IMR-90 (cell line): ENCODE data around the gene CCK. TPM values are rescaled to one million over a fixed set of nuclear protein-coding genes. Genes with fewer than 3 reads are reported as not detected.

Experiments
- ATAC-seq: fragments of 200-7000 bp; cut with Tn5 transposase; 2 replicates; pipeline ENCODE4 v1.9.1; 2020; ENCODE audit warnings: low read depth, mild to moderate bottlenecking, moderate library complexity
- BruUV-seq: library from RNA; stranded (reverse); fragments of 400-500 nt; replicated peaks from 2 replicates; lab custom pipeline; 2021; lab: Mats Ljungman, UMichigan
- CTCF ChIA-PET: fragments of 300-600 bp; formaldehyde crosslinking; extraction: SDS; loops from one replicate; lab custom pipeline; 2021; ENCODE audit warnings: antibody characterized with exemption; lab: Yijun Ruan, JAX
- POLR2A ChIA-PET: fragments of 300-600 bp; sonication (Branson Sonifier 250); formaldehyde crosslinking; loops from one replicate; lab custom pipeline; 2022; ENCODE audit warnings: antibody characterized with exemption; ENCODE audit not compliant: unreplicated experiment; lab: Charles Lee
- DNase-seq: peaks from one replicate; pipeline ENCODE4 v3.0.0; 2013
- H2AFZ ChIP-seq: replicated peaks from 2 replicates; pipeline ENCODE3; 2013; ENCODE audit warnings: low read length, mild to moderate bottlenecking; ENCODE audit not compliant: poor library complexity
- H2AK5ac ChIP-seq: 2 replicates; pipeline ENCODE4 v1.6.1; 2013; ENCODE audit warnings: low read depth, low read length, inconsistent platforms
- H2AK9ac ChIP-seq: replicated peaks from 2 replicates; pipeline ENCODE3; 2013; ENCODE audit warnings: mild to moderate bottlenecking, low read depth, low read length, moderate library complexity; ENCODE audit not compliant: poor library complexity
- H2BK120ac ChIP-seq: 2 replicates; pipeline ENCODE4 v1.6.1; 2013; ENCODE audit warnings: low read depth, low read length, inconsistent platforms
- H2BK15ac ChIP-seq: 3 replicates; pipeline ENCODE4 v1.6.1; 2013; ENCODE audit warnings: low read depth, low read length, inconsistent platforms
- H2BK20ac ChIP-seq: 2 replicates; pipeline ENCODE4 v1.6.1; 2013; ENCODE audit warnings: low read depth, mild to moderate bottlenecking, inconsistent platforms, low read length, moderate library complexity
- H2BK5ac ChIP-seq: 2 replicates; pipeline ENCODE4 v1.6.1; 2013; ENCODE audit warnings: mild to moderate bottlenecking, low read depth, low read length, inconsistent platforms; ENCODE audit not compliant: poor library complexity, severe bottlenecking
- H3K14ac ChIP-seq: replicated peaks from 2 replicates; pipeline ENCODE4 v1.6.1; 2013; ENCODE audit warnings: low read depth, low read length, inconsistent platforms
- H3K18ac ChIP-seq: 2 replicates; pipeline ENCODE4 v1.6.1; 2013; ENCODE audit warnings: low read depth, low read length, control low read depth
- H3K23ac ChIP-seq: 2 replicates; pipeline ENCODE4 v1.6.1; 2013; ENCODE audit warnings: low read depth, low read length, inconsistent platforms
- H3K27ac ChIP-seq: 2 replicates; pipeline ENCODE4 v1.5.1; 2013; ENCODE audit warnings: mild to moderate bottlenecking, control low read depth, low read length; ENCODE audit not compliant: insufficient read depth
- H3K27me3 ChIP-seq: 2 replicates; pipeline ENCODE4 v1.6.1; 2013; ENCODE audit warnings: low read length; ENCODE audit not compliant: control insufficient read depth, insufficient read depth
- H3K36me3 ChIP-seq: 2 replicates; pipeline ENCODE4 v1.6.1; 2013; ENCODE audit warnings: low read length, mixed read lengths; ENCODE audit not compliant: control insufficient read depth, insufficient read depth
- H3K4ac ChIP-seq: 2 replicates; pipeline ENCODE4 v1.6.1; 2013; ENCODE audit warnings: low read depth, low read length, inconsistent platforms
- H3K4me1 ChIP-seq: 2 replicates; pipeline ENCODE4 v1.6.1; 2013; ENCODE audit warnings: low read length, mixed read lengths; ENCODE audit not compliant: control insufficient read depth, insufficient read depth
- H3K4me2 ChIP-seq: 2 replicates; pipeline ENCODE4 v1.6.1; 2013; ENCODE audit warnings: low read depth, mild to moderate bottlenecking, control low read depth, low read length, moderate library complexity
- H3K4me3 ChIP-seq: 2 replicates; pipeline ENCODE4 v1.5.1; 2013; ENCODE audit warnings: low read depth, mild to moderate bottlenecking, control low read depth, low read length, moderate library complexity; ENCODE audit not compliant: insufficient read depth
- H3K56ac ChIP-seq: 2 replicates; pipeline ENCODE4 v1.6.1; 2013; ENCODE audit warnings: low read length, inconsistent platforms; ENCODE audit not compliant: insufficient read depth; ENCODE audit errors: extremely low read depth
- H3K79me1 ChIP-seq, 2 experiments: 2 replicates each; pipeline ENCODE4 v1.6.1; 2013; ENCODE audit warnings: low read length in 2 of 2, inconsistent platforms in 1 of 2, low read depth in 1 of 2
- H3K9ac ChIP-seq: 2 replicates; pipeline ENCODE4 v1.6.1; 2013; ENCODE audit warnings: low read depth, low read length, control low read depth
- H3K9me1 ChIP-seq: 2 replicates; pipeline ENCODE4 v1.6.1; 2013; ENCODE audit warnings: low read length, inconsistent platforms; ENCODE audit not compliant: insufficient read depth
- H3K9me3 ChIP-seq: 2 replicates; pipeline ENCODE4 v1.6.1; 2013; ENCODE audit warnings: low read length; ENCODE audit not compliant: control insufficient read depth, insufficient read depth
- H4K20me1 ChIP-seq: 2 replicates; pipeline ENCODE4 v1.6.1; 2013; ENCODE audit warnings: low read length, inconsistent platforms; ENCODE audit not compliant: insufficient read depth
- H4K5ac ChIP-seq: 2 replicates; pipeline ENCODE4 v1.6.1; 2013; ENCODE audit warnings: mild to moderate bottlenecking, low read depth, low read length, control low read depth
- H4K8ac ChIP-seq, 2 experiments: 2 replicates each; pipeline ENCODE4 v1.6.1; 2013; ENCODE audit warnings: low read depth in 2 of 2, low read length in 2 of 2, control low read depth in 1 of 2, inconsistent platforms in 1 of 2
- H4K91ac ChIP-seq: 2 replicates; pipeline ENCODE4 v1.6.1; 2013; ENCODE audit warnings: low read depth, low read length, inconsistent platforms; ENCODE audit not compliant: insufficient read depth
- CHD1 ChIP-seq: IDR thresholded peaks from 2 replicates; pipeline ENCODE4 v1.6.1; 2012; ENCODE audit warnings: low read depth, low read length, improper control_type of control experiment
- ELK1 ChIP-seq: fragments of 150-350 bp; IDR thresholded peaks from 2 replicates; pipeline ENCODE4 v1.6.1; 2016; ENCODE audit warnings: low read depth, mild to moderate bottlenecking, low read length, moderate library complexity, borderline replicate concordance
- MAFK ChIP-seq: IDR thresholded peaks from 2 replicates; pipeline ENCODE4 v1.6.1; 2012; ENCODE audit warnings: low read depth, low read length, improper control_type of control experiment
- POLR2A ChIP-seq: IDR thresholded peaks from 2 replicates; pipeline ENCODE4 v1.6.1; 2012; ENCODE audit warnings: mild to moderate bottlenecking, low read depth, low read length
- SMC3 ChIP-seq: fragments of 150-350 bp; IDR thresholded peaks from 2 replicates; pipeline ENCODE4 v1.6.1; 2016; ENCODE audit warnings: low read depth, mild to moderate bottlenecking, antibody characterized with exemption, low read length, moderate library complexity
- WGBS, 2 experiments: methylation state at CpG; one replicate each; pipeline versions ENCODE4 v1.1.5 to v1.1.7; 2013; ENCODE audit warnings: missing lambda C conversion rate in 2 of 2; ENCODE audit not compliant: insufficient read length in 1 of 2; ENCODE audit errors: extremely low coverage in 2 of 2; 5-methylcytosine and 5-hydroxymethylcytosine counted together
- dilution Hi-C: fragments of 300-500 bp; cut with HindIII; formaldehyde crosslinking; loops from one replicate; pipeline ENCODE4 v1.14.3; 2018; ENCODE audit warnings: low sequenced_read_pairs; ENCODE audit not compliant: unreplicated experiment
- in situ Hi-C: fragments of 300-500 bp; cut with MboI; formaldehyde crosslinking; loops from 3 replicates; pipeline ENCODE4 v1.14.3; 2019; ENCODE audit warnings: low sequenced_read_pairs, inconsistent platforms, mixed read lengths
- intact Hi-C: fragments of 100-400 bp; cut with micrococcal nuclease; formaldehyde crosslinking; loops from 2 replicates; pipeline ENCODE4 v1.10.0; 2022
- polyA plus RNA-seq, 3 experiments: library from polyadenylated mRNA; depleted of rRNA; stranded (reverse); fragments of >200 nt; gene quantifications; 2 replicates each; pipeline ENCODE4 v1.2.3, GENCODE V29; 2012; ENCODE audit warnings: low replicate concordance in 1 of 3
- total RNA-seq: library from RNA; depleted of rRNA; stranded (reverse); fragments of >200 nt; gene quantifications from 2 replicates; pipeline ENCODE4 v1.2.3, GENCODE V29; 2012

The CCK gene
- total and polyA plus RNA-seq, 2 of the 4 experiments (the other 2 are of a cell fraction) = 0.43 TPM; not detected in 1

- no peak for TF ChIP-seq CHD1
Observed at GRCh38 chr3:42222942-42223693, 42.9 kb downstream of the CCK start (continued).

DNA sequence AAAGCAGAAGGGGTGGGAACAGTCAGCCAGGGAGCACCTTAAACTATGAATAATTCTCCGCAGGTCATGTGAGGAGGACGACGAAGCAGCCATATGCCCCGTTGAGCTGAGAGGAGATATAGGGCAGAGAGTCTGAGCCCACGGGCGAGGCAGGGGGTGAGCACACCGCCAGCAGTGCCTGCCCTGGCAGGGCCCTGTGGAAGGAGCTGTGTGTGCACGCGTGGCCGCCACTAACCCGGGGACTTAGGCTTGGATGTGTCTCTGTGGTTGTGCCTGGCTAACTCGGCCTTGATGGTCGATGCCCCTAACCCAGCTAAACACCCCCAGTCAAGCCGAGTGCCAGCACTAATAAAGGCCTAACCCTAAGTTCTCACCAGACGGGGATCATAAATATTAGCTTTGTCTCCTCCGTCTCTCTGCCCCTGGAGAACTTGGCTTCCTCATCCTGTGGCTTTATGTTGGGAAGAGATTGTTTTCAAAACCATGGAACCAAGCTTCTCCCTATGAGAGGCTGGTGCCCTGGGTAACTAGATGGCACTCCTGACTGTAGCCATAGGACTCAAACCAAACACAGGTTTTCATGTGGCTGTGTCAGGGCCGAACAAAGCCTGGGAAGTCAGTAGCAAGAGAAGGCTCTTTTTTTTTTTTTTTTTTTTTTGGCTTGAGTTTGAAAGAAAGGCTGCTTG, 45.4 kb downstream of the CCK start:
- TF ChIP-seq POLR2A (no peak), MAFK (no peak), SMC3 (no peak), ELK1 (no peak)
- in situ Hi-C loops = loop anchor here (10.0 kb wide), 1 partner anchor 224 kb away; no protein-coding TSS in a partner anchor
- Histone ChIP-seq H3K4me1 (peaks cover 11% of the 10 kb centered on the region), H3K36me3 (peaks cover 18% of the 10 kb centered on the region), H2BK15ac (no peak overlapping the region), H3K27ac (no peak overlapping the region), H3K4ac (no peak overlapping the region), H3K27me3 (no peaks in the 10 kb centered on the region), H2BK20ac (no peak overlapping the region), H3K9ac (no peak overlapping the region), H3K18ac (no peak overlapping the region), H3K79me1 (no peaks in the 10 kb centered on the region), H2BK120ac (no peak overlapping the region), H3K4me3 (no peak overlapping the region), H4K91ac (no peak overlapping the region), H2AFZ (no peak overlapping the region), H2AK9ac (no peak overlapping the region), H3K9me3 (no peaks in the 10 kb centered on the region), H4K20me1 (peaks cover 3% of the 10 kb centered on the region; the same call in 1 of the 2 replicates), H2BK5ac (no peak overlapping the region), H2AK5ac (no peak overlapping the region), H3K23ac (no peak overlapping the region), H4K8ac (no peak overlapping the region), H3K9me1 (peaks cover 30% of the 10 kb centered on the region), H3K4me2 (no peak overlapping the region), H3K14ac (no peak overlapping the region), H3K56ac (no peak overlapping the region), H4K5ac (no peak overlapping the region)
- intact Hi-C loops = no loop called here
- ATAC-seq = no peak
- BruUV-seq = no TSS peak
- CTCF ChIA-PET = no interaction called here
- WGBS, 2 experiments = 100% methylated on average over 2 of the region's 17 CpGs; no CpG with 5 or more reads in 1 of the 2 experiments
- DNase-seq = no peak
- POLR2A ChIA-PET = no interaction called here
- dilution Hi-C loops = no loop called here
